Tibial nerve (tissue), 4 donors: ENCODE results near the gene PFDN1.

Experiments
- EP300 ChIP-seq, 2 donors: sonication (generic); formaldehyde crosslinking; IDR thresholded peaks; one replicate each; pipeline ENCODE4 v1.6.1; 2017; ENCODE audit warnings: antibody characterized with exemption in 2 of 2, mild to moderate bottlenecking in 1 of 2
- POLR2A ChIP-seq, 2 donors: fragments of 450-650 bp; IDR thresholded peaks; one replicate each; pipeline ENCODE4 v1.6.1; 2017; ENCODE audit warnings: antibody characterized with exemption in 2 of 2, mild to moderate bottlenecking in 2 of 2, moderate library complexity in 2 of 2
- TF ChIP-seq, protein P1 (sequence below), 5 experiments: fragments of 200-600 bp in 3 of 5; fragments of 450-650 bp in 2 of 5; sonication (generic) in 3 of 5; IDR thresholded peaks; one replicate each; pipeline ENCODE4 v1.5.1; 2016 to 2019; ENCODE audit warnings: antibody characterized with exemption in 5 of 5, mild to moderate bottlenecking in 3 of 5, moderate library complexity in 2 of 5

DNA sequence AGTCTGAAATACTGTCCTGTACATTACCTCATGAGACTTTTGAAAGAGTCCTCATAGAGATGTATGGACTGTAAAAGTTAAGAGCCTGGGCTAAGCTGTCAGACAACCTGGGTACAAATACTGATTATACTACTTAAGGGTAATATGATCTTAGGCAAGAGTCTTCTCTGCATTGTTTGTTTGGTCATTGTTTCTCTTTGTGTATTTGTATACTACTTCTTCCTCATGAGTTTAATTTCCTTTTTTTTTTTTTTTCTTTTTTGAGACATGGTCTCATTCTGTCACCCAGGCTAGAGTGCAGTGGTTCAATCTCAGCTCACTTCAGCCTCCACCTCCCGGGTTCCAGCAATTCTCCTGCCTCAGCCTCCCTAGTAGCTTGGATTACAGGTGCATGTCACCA lies 2.6 kb upstream of the PFDN1 start:
- no peak for TF ChIP-seq EP300 (IDR thresholded peaks at IDR 0.05)
- TF ChIP-seq, protein P1, sequence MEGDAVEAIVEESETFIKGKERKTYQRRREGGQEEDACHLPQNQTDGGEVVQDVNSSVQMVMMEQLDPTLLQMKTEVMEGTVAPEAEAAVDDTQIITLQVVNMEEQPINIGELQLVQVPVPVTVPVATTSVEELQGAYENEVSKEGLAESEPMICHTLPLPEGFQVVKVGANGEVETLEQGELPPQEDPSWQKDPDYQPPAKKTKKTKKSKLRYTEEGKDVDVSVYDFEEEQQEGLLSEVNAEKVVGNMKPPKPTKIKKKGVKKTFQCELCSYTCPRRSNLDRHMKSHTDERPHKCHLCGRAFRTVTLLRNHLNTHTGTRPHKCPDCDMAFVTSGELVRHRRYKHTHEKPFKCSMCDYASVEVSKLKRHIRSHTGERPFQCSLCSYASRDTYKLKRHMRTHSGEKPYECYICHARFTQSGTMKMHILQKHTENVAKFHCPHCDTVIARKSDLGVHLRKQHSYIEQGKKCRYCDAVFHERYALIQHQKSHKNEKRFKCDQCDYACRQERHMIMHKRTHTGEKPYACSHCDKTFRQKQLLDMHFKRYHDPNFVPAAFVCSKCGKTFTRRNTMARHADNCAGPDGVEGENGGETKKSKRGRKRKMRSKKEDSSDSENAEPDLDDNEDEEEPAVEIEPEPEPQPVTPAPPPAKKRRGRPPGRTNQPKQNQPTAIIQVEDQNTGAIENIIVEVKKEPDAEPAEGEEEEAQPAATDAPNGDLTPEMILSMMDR (IDR thresholded peaks at IDR 0.05): no peak
- no peak for TF ChIP-seq POLR2A (IDR thresholded peaks at IDR 0.05)
